ENCODE results near the gene SLC16A1. TPM values are rescaled to one million over a fixed set of nuclear protein-coding genes. Genes with fewer than 3 reads are reported as not detected.

Gene SLC16A1
- total and polyA plus RNA-seq, 2 donors (not counting 3 experiments of a cell fraction or from before 2014, with no cell fraction given): 148 to 188 TPM

- Histone ChIP-seq H3K27me3 (ENCODE audit: control insufficient read depth in 2 of 2, insufficient read depth in 2 of 2, low read length in 2 of 2) (no peaks in the 10 kb centered on the region), H2AFZ (ENCODE audit: low read depth, low read length) (no peak overlapping the region), H3K9me3 (replicated peaks; ENCODE audit: control insufficient read depth, insufficient read depth, low read length) (no peaks in the 10 kb centered on the region), H3K36me3 (ENCODE audit: control insufficient read depth in 2 of 2, extremely low read depth in 1 of 2, insufficient read depth in 2 of 2, low read length in 2 of 2) (no peaks in the 10 kb centered on the region), H3K27ac (ENCODE audit: insufficient read depth, low read depth, low read length) (no peak overlapping the region), H4K20me1 (replicated peaks; ENCODE audit: control insufficient read depth, extremely low read depth, insufficient read depth, low read length) (no peaks in the 10 kb centered on the region), H3K4me1 (ENCODE audit: control insufficient read depth, extremely low read depth, insufficient read depth, low read length) (peaks cover 20% of the 10 kb centered on the region), H3K4me2 (ENCODE audit: insufficient read depth, low read length) (no peak overlapping the region), H3K9ac (replicated peaks; ENCODE audit: extremely low read depth, insufficient read depth, low read length) (no peak overlapping the region), H3K4me3 (replicated peaks in 1 of 3; ENCODE audit: insufficient read depth in 1 of 3, low read depth in 1 of 3, low read length in 3 of 3) (no peak overlapping the region), H3K9me1 (replicated peaks; ENCODE audit: control insufficient read depth, extremely low read depth, insufficient read depth, low read length) (no peaks in the 10 kb centered on the region), H3K79me2 (ENCODE audit: control insufficient read depth, insufficient read depth, low read length) (no peaks in the 10 kb centered on the region)
- ChIA-PET POLR2A (no interaction called here), CTCF (interaction anchor here (1.0 to 2.0 kb wide), 3 partner anchors 13 to 172 kb away, joined by 3 to 8 read pairs (median 4); partner anchors contain the start of gene LRIG2)
- intact Hi-C loops (cut with micrococcal nuclease): no loop called here
- TF ChIP-seq GATA2 (IDR thresholded peaks at IDR 0.05; ENCODE audit: insufficient read depth, insufficient read length, low read depth, low read length) (no peak), CTCF (IDR thresholded peaks at IDR 0.05; ENCODE audit: extremely low read depth in 1 of 2, insufficient read depth in 1 of 2, low read depth in 1 of 2, low read length in 2 of 2) (no peak), POLR2AphosphoS5 (IDR thresholded peaks at IDR 0.05; ENCODE audit: insufficient read depth, low read depth, low read length) (no peak), FOS (IDR thresholded peaks at IDR 0.05; ENCODE audit: borderline replicate concordance, insufficient read depth, low read length) (no peak), POLR2A (IDR thresholded peaks at IDR 0.05; ENCODE audit: low read depth, low read length) (no peak)
- TF ChIP-seq, protein P1, sequence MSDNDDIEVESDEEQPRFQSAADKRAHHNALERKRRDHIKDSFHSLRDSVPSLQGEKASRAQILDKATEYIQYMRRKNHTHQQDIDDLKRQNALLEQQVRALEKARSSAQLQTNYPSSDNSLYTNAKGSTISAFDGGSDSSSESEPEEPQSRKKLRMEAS (IDR thresholded peaks at IDR 0.05; ENCODE audit: insufficient read depth, insufficient read length): no peak
- no TSS peak for BruUV-seq (replicated peaks)
- no peak for FAIRE-seq
- no peak for DNase-seq (ENCODE audit: low read depth, low spot score)
- dilution Hi-C loops (cut with MboI; ENCODE audit: extremely low pct_ligation_motif_present, low sequenced_read_pairs): no loop called here
Measured at GRCh38 chr1:112901387-112901786, 54.6 kb downstream of the SLC16A1 start.

Measured in endothelial cell of umbilical vein (primary cell).